Coronary artery (tissue), 2 donors: ENCODE data around the gene MAPK8.
"Not testable (repeated sequence)": the region's sequence is repeated elsewhere in the genome, so short reads cannot be mapped to it uniquely, and the experiment has no call there.

ENCODE experiments used
- DNase-seq: peaks from one replicate; pipeline ENCODE4 v3.0.0-alpha.2; 2017; ENCODE audit warnings: low spot score
- H3K27ac ChIP-seq, 2 donors: fragments of 200-600 bp; sonication (generic); one replicate each; pipeline ENCODE4 v1.5.1; 2016 to 2019
- H3K4me3 ChIP-seq: fragments of 200-600 bp; sonication (generic); 2 replicates; pipeline ENCODE4 v1.5.1; 2016; ENCODE audit warnings: mild to moderate bottlenecking, moderate library complexity
- TF ChIP-seq, protein P1 (sequence below): fragments of 200-600 bp; sonication (generic); IDR thresholded peaks from one replicate; pipeline ENCODE4 v1.5.1; 2019; ENCODE audit warnings: antibody characterized with exemption

MAPK8 gene

DNA sequence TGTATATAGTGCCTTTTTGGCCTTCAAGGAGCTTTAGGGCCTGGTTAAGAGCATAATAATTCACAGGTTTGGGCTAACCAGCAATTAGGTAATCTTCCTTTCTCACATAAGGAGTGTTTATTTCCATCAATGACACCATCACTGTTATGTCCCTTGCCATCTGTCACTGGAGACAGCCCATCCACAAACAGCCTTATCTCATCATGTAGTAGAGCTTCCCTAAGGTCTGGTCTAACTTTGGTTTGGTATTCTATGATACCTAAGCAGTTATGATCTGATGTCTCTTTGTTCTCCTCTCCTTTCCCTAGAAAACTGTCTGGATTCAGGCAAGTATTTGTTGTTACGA is 26.4 kb downstream of the MAPK8 start:
- DNase-seq = no peak
- no peak overlapping the region for H3K27ac ChIP-seq
- no peak overlapping the region for H3K4me3 ChIP-seq
- TF ChIP-seq, protein P1, sequence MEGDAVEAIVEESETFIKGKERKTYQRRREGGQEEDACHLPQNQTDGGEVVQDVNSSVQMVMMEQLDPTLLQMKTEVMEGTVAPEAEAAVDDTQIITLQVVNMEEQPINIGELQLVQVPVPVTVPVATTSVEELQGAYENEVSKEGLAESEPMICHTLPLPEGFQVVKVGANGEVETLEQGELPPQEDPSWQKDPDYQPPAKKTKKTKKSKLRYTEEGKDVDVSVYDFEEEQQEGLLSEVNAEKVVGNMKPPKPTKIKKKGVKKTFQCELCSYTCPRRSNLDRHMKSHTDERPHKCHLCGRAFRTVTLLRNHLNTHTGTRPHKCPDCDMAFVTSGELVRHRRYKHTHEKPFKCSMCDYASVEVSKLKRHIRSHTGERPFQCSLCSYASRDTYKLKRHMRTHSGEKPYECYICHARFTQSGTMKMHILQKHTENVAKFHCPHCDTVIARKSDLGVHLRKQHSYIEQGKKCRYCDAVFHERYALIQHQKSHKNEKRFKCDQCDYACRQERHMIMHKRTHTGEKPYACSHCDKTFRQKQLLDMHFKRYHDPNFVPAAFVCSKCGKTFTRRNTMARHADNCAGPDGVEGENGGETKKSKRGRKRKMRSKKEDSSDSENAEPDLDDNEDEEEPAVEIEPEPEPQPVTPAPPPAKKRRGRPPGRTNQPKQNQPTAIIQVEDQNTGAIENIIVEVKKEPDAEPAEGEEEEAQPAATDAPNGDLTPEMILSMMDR = no peak

GRCh38 chr10:48333856-48334255 is 27.4 kb downstream of the MAPK8 start:
- no peak for DNase-seq
- TF ChIP-seq, protein P1 = no peak
- Histone ChIP-seq H3K27ac (no peak overlapping the region), H3K4me3 (no peak overlapping the region)

- DNase-seq = no peak
- TF ChIP-seq, protein P1 = no peak
- H3K27ac ChIP-seq = no peak overlapping the region
- H3K4me3 ChIP-seq = no peak overlapping the region
Observed at GRCh38 chr10:48335788-48336187, 29.3 kb downstream of the MAPK8 start.

DNA sequence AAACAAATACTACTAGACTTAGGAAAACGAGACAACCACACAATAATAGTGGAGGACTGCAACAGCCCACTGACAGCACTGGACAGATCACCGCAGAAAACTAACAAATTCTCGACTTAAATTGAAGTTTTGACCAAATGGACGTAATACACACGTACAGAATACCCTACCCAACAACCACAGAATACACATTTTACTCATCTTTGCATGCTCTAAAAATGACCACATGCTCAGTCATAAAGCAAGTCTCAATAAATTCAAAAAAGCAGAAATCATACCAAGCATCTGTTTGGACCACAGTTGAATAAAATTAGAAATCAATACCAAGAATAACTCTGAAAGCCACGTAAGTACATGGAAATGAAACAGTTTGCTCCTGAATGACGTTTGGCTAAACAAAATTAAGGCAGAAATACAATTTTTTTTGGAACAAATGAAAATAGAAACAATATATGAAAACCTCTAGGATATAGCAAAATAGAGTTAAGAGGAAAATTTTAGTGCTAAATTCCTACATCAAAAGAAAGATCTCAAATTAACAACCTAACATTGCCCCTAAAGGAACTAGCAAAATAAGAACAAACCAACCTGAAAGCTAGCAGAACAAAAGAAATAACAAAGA is 30.6 kb downstream of the MAPK8 start:
- TF ChIP-seq, protein P1 = no peak
- Histone ChIP-seq H3K27ac (no peak overlapping the region), H3K4me3 (no peak overlapping the region)
- no peak for DNase-seq

DNA sequence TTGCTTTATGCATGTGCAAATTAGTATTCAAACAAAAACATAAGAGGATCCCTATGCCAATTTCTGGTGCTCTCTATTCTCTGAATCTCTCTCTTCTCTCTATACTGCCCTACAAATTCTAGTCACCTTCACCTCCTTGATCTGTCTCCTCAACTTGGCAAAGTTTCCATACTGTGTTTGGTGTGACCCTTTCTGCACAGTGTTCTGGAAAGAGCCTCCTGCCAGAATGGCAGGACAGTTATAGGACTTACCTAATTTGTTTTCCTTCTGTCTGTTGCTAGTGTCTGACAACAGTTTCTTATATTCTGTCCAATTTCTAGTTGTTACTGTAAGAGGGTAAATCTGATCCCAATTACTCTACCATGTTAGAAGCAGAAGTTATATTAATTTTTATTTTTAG is 34.3 kb downstream of the MAPK8 start:
- DNase-seq = no peak
- TF ChIP-seq, protein P1 = no peak
- no peak overlapping the region for H3K4me3 ChIP-seq
- H3K27ac ChIP-seq = no peak overlapping the region

DNA sequence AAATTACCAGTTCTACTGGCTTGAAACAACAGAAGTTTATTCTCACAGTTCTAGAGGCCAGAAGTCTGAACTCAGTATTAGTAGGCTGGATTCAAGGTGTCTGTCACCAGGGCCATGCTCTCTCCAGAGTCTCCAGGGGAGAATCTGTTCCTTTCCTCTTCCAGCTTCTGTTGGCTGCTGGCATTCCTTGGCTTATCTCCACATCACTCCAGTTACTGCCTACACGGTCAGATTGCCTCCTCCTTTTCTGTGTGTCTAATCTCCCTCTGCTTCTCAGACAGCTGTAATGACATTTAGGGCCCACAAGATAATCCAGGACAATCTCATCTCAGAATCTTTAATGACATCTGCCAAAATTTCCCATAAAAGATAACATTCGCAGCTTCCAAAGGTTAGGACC is 36.6 kb downstream of the MAPK8 start:
- no peak overlapping the region for H3K4me3 ChIP-seq
- no peak overlapping the region for H3K27ac ChIP-seq
- TF ChIP-seq, protein P1 = no peak
- no peak for DNase-seq

DNA sequence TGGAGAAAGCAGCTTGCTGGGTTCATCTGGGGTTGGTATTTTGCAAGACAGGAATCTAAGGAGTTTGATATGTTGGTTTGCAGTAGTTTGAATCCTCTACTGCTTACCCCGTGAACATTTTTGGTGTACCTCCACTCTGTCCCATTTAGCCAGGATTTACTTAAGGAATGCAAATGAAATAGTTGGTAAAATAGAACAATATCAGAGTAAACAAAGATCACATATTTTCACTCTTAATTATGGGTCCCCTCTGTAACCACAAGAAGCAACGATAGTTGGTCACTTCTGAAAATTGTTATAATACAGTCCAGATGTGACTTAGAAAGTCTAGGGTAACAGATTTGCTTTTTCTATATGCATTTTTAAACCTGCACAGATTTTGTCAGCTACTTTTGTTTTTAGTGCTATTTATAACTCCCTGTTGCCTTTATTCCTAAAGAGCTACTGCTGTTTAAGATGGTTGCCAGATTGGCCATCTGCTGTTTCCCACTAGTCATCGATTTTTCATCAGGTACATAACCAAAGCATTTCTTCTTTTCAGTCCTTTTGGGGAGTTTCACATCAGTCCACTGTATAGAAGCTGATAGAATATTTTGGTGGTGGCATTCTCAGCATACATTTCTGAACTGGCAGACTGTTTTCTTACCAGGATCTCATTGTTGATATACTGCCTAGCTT is 37.6 kb downstream of the MAPK8 start:
- Histone ChIP-seq H3K4me3 (no peak overlapping the region), H3K27ac (no peak overlapping the region)
- TF ChIP-seq, protein P1 = no peak
- DNase-seq = no peak

- not testable (repeated sequence) for H3K4me3 ChIP-seq, DNase-seq, H3K27ac ChIP-seq
Observed at GRCh38 chr10:48346248-48346647, 39.8 kb downstream of the MAPK8 start.

DNA sequence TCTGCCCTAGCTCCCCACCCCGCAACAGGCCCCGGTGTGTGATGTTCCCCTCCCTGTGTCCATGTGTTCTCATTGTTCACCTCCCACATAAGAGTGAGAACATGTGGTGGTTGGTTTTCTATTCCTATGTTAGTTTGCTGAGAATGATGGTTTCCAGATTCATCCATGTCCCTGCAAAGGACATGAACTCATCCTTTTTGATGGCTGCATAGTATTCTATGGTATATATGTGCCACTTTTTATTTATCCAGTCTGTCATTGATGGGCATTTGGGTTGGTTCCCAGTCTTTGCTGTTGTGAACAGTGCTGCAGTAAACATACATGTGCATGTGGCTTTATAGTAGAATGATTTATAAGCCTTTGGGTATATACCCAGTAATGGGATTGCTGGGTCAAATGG is 41.1 kb downstream of the MAPK8 start:
- not testable (repeated sequence) for H3K4me3 ChIP-seq, H3K27ac ChIP-seq, DNase-seq

DNA sequence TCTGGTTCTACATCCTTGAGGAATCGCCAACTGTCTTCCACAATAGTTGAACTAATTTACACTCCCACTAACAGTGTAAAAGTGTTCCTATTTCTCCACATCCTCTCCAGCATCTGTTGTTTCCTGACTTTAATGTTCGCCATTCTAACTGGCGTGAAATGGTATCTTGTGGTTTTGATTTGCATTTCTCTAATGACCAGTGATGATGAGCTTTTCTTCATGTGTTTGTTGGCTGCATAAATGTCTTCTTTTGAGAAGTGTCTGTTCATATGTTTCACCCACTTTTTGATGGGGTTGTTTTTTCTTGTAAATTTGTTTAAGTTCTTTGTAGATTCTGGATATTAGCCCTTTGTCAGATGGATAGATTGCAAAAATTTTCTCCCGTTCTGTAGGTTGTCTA is 41.5 kb downstream of the MAPK8 start:
- not testable (repeated sequence) for H3K4me3 ChIP-seq, DNase-seq, H3K27ac ChIP-seq
